ENCODE results near the gene IGF1. TPM values are rescaled to one million over a fixed set of nuclear protein-coding genes. Genes with fewer than 3 reads are reported as not detected.

IGF1 gene
- total RNA-seq, 6 experiments from 2014 or later, result 0.34 to 0.81 (median 0.51) TPM; not detected in 2

DNA sequence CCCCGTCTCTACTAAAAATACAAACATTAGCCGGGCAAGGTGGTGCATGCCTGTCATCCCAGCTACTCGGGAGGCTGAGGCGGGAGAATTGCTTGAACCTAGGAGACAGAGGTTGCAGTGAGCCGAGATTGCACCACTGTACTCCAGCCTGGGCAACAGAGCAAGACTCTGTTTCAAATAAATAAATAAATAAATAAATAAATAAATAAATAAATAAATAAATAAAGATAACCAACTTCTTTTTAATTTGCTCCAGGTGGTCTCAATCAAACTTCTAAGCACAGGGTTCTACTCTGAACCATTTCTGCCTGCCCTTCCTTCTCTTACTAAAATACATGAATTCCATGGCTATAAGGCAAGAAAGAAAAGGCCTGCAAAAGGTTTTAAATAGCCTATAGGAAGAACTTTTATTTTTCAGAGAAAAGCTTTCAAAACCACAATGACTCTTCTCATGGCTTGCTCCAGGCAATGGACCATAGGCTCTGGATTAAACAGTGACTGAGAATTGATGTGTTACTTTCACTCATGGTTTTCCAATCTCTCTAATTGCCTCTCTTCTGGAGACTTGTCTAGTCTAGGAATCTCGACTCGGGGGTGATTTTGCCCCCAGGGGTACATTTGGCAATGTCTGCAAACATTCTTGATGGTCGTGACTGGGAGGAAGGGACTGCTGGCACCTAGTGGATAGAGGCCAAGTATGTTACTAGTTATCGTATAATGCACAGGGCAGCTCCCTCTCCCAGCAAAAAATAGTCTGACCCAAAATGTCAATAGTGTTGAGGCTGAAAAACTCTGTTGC is 14.4 kb downstream of the IGF1 start:
- peaks cover 3% of the 10 kb centered on the region for H3K27me3 Mint-ChIP-seq (ENCODE audit: insufficient read depth)
- DNase-seq, result no peak
- no peaks in the 10 kb centered on the region for H3K9me3 Mint-ChIP-seq
- H3K27ac Mint-ChIP-seq, result no peak overlapping the region
- TF ChIP-seq, protein P1, sequence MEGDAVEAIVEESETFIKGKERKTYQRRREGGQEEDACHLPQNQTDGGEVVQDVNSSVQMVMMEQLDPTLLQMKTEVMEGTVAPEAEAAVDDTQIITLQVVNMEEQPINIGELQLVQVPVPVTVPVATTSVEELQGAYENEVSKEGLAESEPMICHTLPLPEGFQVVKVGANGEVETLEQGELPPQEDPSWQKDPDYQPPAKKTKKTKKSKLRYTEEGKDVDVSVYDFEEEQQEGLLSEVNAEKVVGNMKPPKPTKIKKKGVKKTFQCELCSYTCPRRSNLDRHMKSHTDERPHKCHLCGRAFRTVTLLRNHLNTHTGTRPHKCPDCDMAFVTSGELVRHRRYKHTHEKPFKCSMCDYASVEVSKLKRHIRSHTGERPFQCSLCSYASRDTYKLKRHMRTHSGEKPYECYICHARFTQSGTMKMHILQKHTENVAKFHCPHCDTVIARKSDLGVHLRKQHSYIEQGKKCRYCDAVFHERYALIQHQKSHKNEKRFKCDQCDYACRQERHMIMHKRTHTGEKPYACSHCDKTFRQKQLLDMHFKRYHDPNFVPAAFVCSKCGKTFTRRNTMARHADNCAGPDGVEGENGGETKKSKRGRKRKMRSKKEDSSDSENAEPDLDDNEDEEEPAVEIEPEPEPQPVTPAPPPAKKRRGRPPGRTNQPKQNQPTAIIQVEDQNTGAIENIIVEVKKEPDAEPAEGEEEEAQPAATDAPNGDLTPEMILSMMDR (IDR thresholded peaks at IDR 0.05), result no peak
- H3K4me3 Mint-ChIP-seq, result no peak overlapping the region
- H3K4me1 Mint-ChIP-seq (ENCODE audit: low read depth), result peaks cover 6% of the 10 kb centered on the region
- no peaks in the 10 kb centered on the region for H3K36me3 Mint-ChIP-seq (ENCODE audit: low read depth)

DNA sequence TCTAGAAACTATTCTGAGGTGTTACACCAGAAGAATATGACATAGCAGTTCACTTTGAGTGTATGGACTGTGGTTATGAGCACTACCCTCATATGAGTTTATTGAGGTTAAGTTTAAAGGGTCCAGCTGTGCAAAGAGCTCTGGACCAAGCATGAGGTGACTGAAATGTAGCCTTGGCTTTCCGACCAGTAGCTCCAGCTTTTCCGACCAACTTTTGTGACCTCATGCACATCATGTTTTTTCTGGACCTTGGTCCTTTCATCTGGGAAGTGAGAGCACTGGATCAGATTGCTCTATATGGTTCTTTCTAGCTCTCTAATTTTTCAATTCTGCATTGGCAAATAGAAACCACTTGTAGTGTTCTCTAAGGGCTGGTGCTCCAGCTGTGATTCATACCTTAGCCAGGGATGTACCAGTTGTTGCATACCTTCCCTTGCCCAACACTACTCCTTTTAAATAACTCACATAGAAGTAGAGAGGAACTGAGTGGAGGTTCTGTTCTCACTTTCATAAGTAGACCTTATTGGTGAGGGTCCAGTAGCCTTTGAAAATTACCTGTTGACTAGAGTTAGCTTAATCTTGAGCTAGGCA is 16.6 kb downstream of the IGF1 start:
- no peak overlapping the region for H3K27ac Mint-ChIP-seq
- H3K4me1 Mint-ChIP-seq (ENCODE audit: low read depth), result peaks cover 6% of the 10 kb centered on the region
- H3K36me3 Mint-ChIP-seq (ENCODE audit: low read depth), result no peaks in the 10 kb centered on the region
- H3K27me3 Mint-ChIP-seq (ENCODE audit: insufficient read depth), result peaks cover 3% of the 10 kb centered on the region
- no peak for DNase-seq
- H3K4me3 Mint-ChIP-seq, result no peak overlapping the region
- TF ChIP-seq, protein P1 (IDR thresholded peaks at IDR 0.05), result no peak
- no peaks in the 10 kb centered on the region for H3K9me3 Mint-ChIP-seq

DNA sequence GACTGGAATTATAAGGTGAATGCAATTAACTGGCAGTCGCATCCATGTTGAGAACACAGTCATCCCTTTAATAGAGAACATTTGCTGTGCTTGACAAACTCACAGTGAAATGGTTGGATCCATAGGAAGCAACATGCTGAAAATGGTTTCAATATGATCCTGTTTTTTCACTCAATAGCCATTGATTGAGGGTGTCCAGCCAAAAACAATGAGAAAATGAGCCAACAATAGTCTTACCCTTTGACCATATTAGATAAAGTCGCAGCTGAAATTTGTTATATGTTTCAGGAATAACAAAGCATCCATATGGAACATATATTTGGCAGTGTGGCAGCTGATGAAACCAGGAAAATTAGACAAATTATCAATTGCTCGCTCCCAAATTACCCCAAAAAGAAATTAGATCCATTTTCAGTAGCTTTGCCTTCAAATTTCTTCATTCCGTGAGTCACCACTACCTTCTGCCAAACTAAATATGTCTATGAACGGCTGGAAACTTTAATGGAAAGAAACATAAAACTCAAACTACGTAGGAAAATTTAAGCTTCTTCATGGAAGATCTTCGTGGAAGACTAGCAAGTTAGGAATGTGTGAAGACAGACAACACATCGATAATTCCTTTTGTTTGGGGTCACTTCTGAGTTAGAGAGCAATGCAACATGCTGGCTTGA is 17.4 kb downstream of the IGF1 start:
- H3K27ac Mint-ChIP-seq, result no peak overlapping the region
- H3K36me3 Mint-ChIP-seq (ENCODE audit: low read depth), result no peaks in the 10 kb centered on the region
- DNase-seq, result no peak
- no peaks in the 10 kb centered on the region for H3K9me3 Mint-ChIP-seq
- H3K4me3 Mint-ChIP-seq, result no peak overlapping the region
- TF ChIP-seq, protein P1 (IDR thresholded peaks at IDR 0.05), result no peak
- no peaks in the 10 kb centered on the region; the same call in none of the 2 replicates for H3K27me3 Mint-ChIP-seq (ENCODE audit: insufficient read depth)
- H3K4me1 Mint-ChIP-seq (ENCODE audit: low read depth), result peaks cover 6% of the 10 kb centered on the region; the same call in 1 of the 2 replicates

DNA sequence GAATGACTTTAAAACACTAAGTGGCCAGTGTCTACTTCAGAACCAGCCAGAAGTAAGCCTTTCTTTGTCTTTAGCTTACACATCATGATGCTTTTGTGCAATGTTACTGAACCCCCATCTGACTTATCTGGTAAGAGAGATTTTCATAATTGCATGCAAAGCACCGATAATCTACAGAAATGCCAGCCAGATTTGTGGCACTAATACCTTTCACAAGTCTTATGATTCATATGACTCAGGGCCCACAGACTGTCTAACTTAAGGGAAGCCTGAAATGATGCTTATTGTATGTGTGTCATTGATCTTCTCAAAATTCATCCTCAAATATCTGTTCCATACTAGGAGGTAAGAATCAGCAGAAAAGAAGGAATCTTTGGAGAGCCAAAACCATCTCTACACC is 18.0 kb downstream of the IGF1 start:
- no peaks in the 10 kb centered on the region for H3K36me3 Mint-ChIP-seq (ENCODE audit: low read depth)

DNA sequence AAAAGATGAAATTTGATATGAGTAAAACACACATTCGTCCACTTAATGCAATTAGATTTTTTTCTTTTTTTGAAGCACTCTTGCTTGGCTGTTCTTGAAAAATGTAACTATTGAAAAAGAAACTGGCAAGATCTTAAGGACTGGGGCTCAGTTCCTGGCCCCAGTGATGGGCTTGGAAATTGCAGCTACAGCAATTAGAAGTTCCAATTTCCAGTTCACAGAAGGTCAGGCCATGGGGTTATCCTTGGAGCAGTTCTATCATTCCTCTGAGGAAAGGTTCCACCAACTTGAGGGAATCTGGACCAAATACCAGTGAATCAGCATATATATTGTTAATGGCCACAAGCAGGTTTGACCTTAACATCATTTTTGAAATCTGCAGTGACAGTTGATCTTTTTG is 18.9 kb downstream of the IGF1 start:
- Mint-ChIP-seq H3K36me3 (ENCODE audit: low read depth) (no peaks in the 10 kb centered on the region), H3K9me3 (no peaks in the 10 kb centered on the region), H3K4me1 (ENCODE audit: low read depth) (peaks cover 6% of the 10 kb centered on the region; the same call in 1 of the 2 replicates), H3K27me3 (ENCODE audit: insufficient read depth) (no peaks in the 10 kb centered on the region; the same call in 1 of the 2 replicates), H3K27ac (no peak overlapping the region), H3K4me3 (no peak overlapping the region)
- TF ChIP-seq, protein P1 (IDR thresholded peaks at IDR 0.05), result no peak
- DNase-seq, result no peak

More for the DNA sequence above, 18.0 kb downstream of the IGF1 start:
- TF ChIP-seq, protein P1 (IDR thresholded peaks at IDR 0.05), result no peak
- Mint-ChIP-seq H3K4me3 (no peak overlapping the region), H3K9me3 (no peaks in the 10 kb centered on the region), H3K27me3 (ENCODE audit: insufficient read depth) (no peaks in the 10 kb centered on the region; the same call in none of the 2 replicates), H3K27ac (no peak overlapping the region), H3K4me1 (ENCODE audit: low read depth) (peaks cover 6% of the 10 kb centered on the region; the same call in 1 of the 2 replicates)
- DNase-seq, result no peak

Measured in HFFc6 (cell line).